CD8-positive, alpha-beta memory T cell (primary cell): ENCODE results near the gene STPG3. TPM values are rescaled to one million over a fixed set of nuclear protein-coding genes. Genes with fewer than 3 reads are reported as not detected.

ENCODE experiments used
- CTCF ChIA-PET: fragments of 350-600 bp; sonication (Branson Sonifier 250); formaldehyde crosslinking; loops from one replicate; lab custom pipeline; 2021; ENCODE audit warnings: antibody characterized with exemption; lab: Charles Lee
- POLR2A ChIA-PET: fragments of 350-600 bp; sonication (Branson Sonifier 250); formaldehyde crosslinking; loops from one replicate; lab custom pipeline; 2021; ENCODE audit warnings: antibody characterized with exemption; lab: Charles Lee
- DNase-seq, 5 donors: peaks; one replicate each; pipeline versions ENCODE4 v3.0.0 to v3.0.0-alpha.2; 2020 to 2022; ENCODE audit warnings: mixed read lengths in 1 of 5
- H3K27ac ChIP-seq: one replicate; pipeline ENCODE4 v1.7.0; 2013; ENCODE audit warnings: low read depth, mild to moderate bottlenecking, low read length, moderate library complexity
- H3K27me3 ChIP-seq: 2 replicates; pipeline ENCODE4 v1.7.0; 2013; ENCODE audit warnings: low read length, mild to moderate bottlenecking; ENCODE audit not compliant: insufficient read depth, poor library complexity, severe bottlenecking
- H3K36me3 ChIP-seq: 2 replicates; pipeline ENCODE4 v1.7.0; 2013; ENCODE audit warnings: mild to moderate bottlenecking, low read length, moderate library complexity; ENCODE audit not compliant: insufficient read depth
- H3K4me1 ChIP-seq: 2 replicates; pipeline ENCODE4 v1.7.0; 2013; ENCODE audit warnings: mild to moderate bottlenecking, low read length, moderate library complexity; ENCODE audit not compliant: insufficient read depth
- H3K4me3 ChIP-seq: 2 replicates; pipeline ENCODE4 v1.7.0; 2013; ENCODE audit warnings: mild to moderate bottlenecking, low read length
- H3K9me3 ChIP-seq: 2 replicates; pipeline ENCODE4 v1.7.0; 2013; ENCODE audit warnings: mild to moderate bottlenecking, low read length
- H3K27ac Mint-ChIP-seq, 8 donors: one replicate each; pipeline ENCODE4 v1.8.0; 2020 to 2021; ENCODE audit warnings: mixed read lengths in 8 of 8, mild to moderate bottlenecking in 6 of 8, inconsistent platforms in 3 of 8, moderate library complexity in 3 of 8
- H3K27me3 Mint-ChIP-seq, 2 donors: one replicate each; pipeline ENCODE4 v1.8.0; 2020 to 2021; ENCODE audit warnings: mixed read lengths in 2 of 2, mild to moderate bottlenecking in 1 of 2, moderate library complexity in 1 of 2
- H3K36me3 Mint-ChIP-seq, 3 donors: one replicate each; pipeline ENCODE4 v1.8.0; 2020 to 2021; ENCODE audit warnings: mixed read lengths in 3 of 3, inconsistent platforms in 1 of 3, mild to moderate bottlenecking in 1 of 3
- H3K4me1 Mint-ChIP-seq, 3 donors: one replicate each; pipeline ENCODE4 v1.8.0; 2020 to 2021; ENCODE audit warnings: mixed read lengths in 3 of 3, inconsistent platforms in 1 of 3, mild to moderate bottlenecking in 1 of 3
- H3K4me3 Mint-ChIP-seq, 7 donors: one replicate each; pipeline ENCODE4 v1.8.0; 2020 to 2021; ENCODE audit warnings: mixed read lengths in 7 of 7, mild to moderate bottlenecking in 6 of 7, moderate library complexity in 4 of 7, inconsistent platforms in 2 of 7
- H3K9me3 Mint-ChIP-seq, 5 donors: one replicate each; pipeline ENCODE4 v1.8.0; 2020 to 2022; ENCODE audit warnings: mixed read lengths in 5 of 5, mild to moderate bottlenecking in 3 of 5, moderate library complexity in 2 of 5, inconsistent platforms in 1 of 5
- polyA plus RNA-seq: library from polyadenylated mRNA; unstranded; fragments of 300-500 nt; fragmentation: Illumina TruSeq; gene quantifications from one replicate; pipeline ENCODE4 v1.2.3, GENCODE V29; 2021
- total RNA-seq, 2 experiments: library from RNA; stranded (reverse); gene quantifications; one replicate each; pipeline ENCODE4 v1.2.3, GENCODE V29; 2021

STPG3 gene
- total and polyA plus RNA-seq, 3 experiments from 2014 or later: 0.27 to 0.28 TPM; not detected in 1

DNA sequence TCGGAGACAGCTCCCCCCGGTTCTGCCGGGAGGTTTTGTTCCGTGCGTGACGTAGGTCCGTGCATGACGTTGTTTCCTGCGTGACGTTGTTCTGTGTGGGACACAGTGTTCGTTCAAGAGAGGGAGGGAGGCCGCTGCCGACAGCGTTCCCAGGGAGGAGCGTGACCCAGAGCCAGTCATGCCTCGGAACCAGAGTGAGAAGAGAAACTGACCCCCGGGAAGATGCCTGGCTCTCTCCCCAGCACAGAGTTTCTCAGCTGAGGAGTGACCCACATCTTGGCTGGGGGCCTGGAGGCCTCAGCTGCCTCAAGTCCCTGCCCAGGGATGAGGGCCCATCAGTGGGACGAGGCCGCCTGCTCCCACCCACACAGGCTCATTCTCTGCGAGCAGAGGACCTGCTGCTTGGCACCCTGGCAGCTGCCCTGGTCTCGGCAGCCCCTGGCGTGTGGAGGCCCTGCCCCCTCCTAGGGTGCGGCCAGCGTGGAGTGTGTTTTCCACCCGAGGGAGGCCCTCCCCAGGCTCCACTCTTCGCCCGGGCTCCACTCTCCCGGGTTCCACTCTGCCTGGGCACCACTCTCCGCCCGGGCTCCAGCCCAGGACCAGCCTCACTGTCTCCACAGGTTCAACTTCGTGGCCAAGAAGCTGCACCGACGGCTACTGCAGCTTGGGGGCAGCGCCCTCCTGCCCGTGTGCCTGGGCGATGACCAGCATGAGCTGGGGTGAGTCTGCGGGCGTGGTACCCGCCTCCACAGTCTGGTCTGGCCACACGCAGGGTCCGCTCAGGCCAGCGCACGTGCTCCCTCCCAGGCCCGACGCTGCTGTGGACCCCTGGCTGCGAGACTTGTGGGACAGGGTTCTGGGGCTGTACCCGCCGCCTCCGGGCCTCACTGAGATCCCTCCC, 37.7 kb upstream of the STPG3 start:
- Histone ChIP-seq H3K27me3 (no peaks in the 10 kb centered on the region), H3K4me3 (no peak overlapping the region), H3K36me3 (no peaks in the 10 kb centered on the region), H3K27ac (no peak overlapping the region), H3K4me1 (no peaks in the 10 kb centered on the region), H3K9me3 (no peaks in the 10 kb centered on the region)
- ChIA-PET CTCF (no interaction called here), POLR2A (no interaction called here)
- peaks cover 0 to 2% (median 0%) of the 10 kb centered on the region in 3 donors for H3K4me1 Mint-ChIP-seq
- no peak overlapping the region for H3K4me3 Mint-ChIP-seq
- H3K27me3 Mint-ChIP-seq: no peaks in the 10 kb centered on the region
- no peaks in the 10 kb centered on the region for H3K9me3 Mint-ChIP-seq
- H3K27ac Mint-ChIP-seq: no peak overlapping the region
- H3K36me3 Mint-ChIP-seq: peaks cover 0 to 16% (median 0%) of the 10 kb centered on the region in 3 donors
- no peak for DNase-seq

DNA sequence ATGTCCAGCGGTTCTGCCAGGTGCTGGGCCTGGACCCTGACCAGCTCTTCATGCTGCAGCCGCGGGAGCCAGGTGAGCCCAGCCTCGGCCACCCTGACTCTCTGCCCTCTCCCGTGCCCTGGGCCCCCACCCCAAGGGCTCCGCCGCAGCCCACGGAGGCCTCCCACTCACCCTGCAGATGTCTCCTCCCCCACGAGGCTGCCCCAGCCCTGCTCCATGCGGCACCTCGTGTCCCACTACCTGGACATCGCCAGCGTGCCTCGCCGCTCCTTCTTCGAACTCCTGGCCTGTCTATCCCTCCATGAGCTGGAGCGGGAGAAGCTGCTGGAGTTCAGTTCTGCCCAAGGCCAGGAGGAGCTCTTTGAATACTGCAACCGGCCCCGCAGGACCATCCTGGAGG, 36.5 kb upstream of the STPG3 start:
- H3K4me3 ChIP-seq: no peak overlapping the region
- Mint-ChIP-seq H3K4me3 (no peak overlapping the region), H3K27ac (peak overlapping the region in 1 of 8 donors; percentile 47), H3K4me1 (no peaks in the 10 kb centered on the region), H3K36me3 (peaks cover 0 to 10% (median 0%) of the 10 kb centered on the region in 3 donors), H3K27me3 (no peaks in the 10 kb centered on the region), H3K9me3 (peaks cover 0 to 1% (median 0%) of the 10 kb centered on the region in 5 donors)
- H3K36me3 ChIP-seq: no peaks in the 10 kb centered on the region
- no peak overlapping the region for H3K27ac ChIP-seq
- no peaks in the 10 kb centered on the region for H3K9me3 ChIP-seq
- ChIA-PET POLR2A (no interaction called here), CTCF (interaction anchor here (1.0 kb wide), 1 partner anchor 99 kb away, joined by 4 read pairs; no protein-coding TSS in a partner anchor)
- no peak for DNase-seq
- no peaks in the 10 kb centered on the region for H3K27me3 ChIP-seq
- no peaks in the 10 kb centered on the region for H3K4me1 ChIP-seq

DNA sequence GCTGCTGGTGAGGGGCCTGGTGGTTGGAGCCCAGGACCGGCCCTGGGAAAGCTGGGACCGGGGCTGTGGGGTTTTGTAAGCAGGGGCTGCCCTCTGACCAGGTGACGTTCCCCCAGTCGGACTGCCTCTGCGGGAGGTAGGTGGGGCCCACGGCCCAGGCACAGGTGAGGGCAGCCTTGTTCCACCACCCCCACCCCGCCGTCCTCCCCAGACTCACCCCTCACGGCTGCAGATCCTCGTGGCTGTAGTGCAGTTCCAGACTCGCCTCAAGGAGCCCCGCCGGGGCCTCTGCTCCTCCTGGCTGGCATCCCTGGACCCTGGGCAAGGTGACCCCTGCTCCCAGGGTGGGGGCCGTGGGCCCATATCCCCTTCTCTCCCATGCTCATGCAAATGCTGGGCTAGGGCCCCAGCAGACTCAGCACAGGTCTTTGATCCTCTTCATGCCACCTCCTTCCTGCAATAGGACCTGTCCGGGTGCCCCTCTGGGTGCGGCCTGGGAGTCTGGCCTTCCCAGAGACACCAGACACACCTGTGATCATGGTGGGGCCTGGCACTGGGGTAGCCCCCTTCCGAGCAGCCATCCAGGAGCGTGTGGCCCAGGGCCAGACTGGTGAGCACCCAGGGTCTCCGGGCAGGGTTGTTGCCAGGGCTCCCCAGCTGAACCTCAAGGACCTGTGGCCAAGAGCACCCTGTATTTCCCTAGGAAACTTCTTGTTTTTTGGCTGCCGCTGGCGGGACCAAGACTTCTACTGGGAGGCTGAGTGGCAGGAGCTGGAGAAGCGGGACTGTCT, 35.7 kb upstream of the STPG3 start:
- H3K36me3 ChIP-seq: no peaks in the 10 kb centered on the region
- H3K27ac Mint-ChIP-seq: no peak overlapping the region
- H3K4me3 ChIP-seq: no peak overlapping the region
- H3K36me3 Mint-ChIP-seq: peaks cover 0 to 8% (median 0%) of the 10 kb centered on the region in 3 donors
- H3K9me3 Mint-ChIP-seq: peaks cover 0 to 1% (median 0%) of the 10 kb centered on the region in 5 donors
- no peaks in the 10 kb centered on the region for H3K4me1 ChIP-seq
- H3K4me3 Mint-ChIP-seq: no peak overlapping the region
- ChIA-PET POLR2A (no interaction called here), CTCF (interaction anchor here (0.7 to 1.0 kb wide), 2 partner anchors 14 to 100 kb away, joined by 3 to 4 read pairs; partner anchors contain the start of gene TPRN)
- no peak for DNase-seq
- no peaks in the 10 kb centered on the region for H3K27me3 Mint-ChIP-seq
- no peaks in the 10 kb centered on the region for H3K9me3 ChIP-seq
- no peak overlapping the region for H3K27ac ChIP-seq
- no peaks in the 10 kb centered on the region for H3K27me3 ChIP-seq
- no peaks in the 10 kb centered on the region for H3K4me1 Mint-ChIP-seq

DNA sequence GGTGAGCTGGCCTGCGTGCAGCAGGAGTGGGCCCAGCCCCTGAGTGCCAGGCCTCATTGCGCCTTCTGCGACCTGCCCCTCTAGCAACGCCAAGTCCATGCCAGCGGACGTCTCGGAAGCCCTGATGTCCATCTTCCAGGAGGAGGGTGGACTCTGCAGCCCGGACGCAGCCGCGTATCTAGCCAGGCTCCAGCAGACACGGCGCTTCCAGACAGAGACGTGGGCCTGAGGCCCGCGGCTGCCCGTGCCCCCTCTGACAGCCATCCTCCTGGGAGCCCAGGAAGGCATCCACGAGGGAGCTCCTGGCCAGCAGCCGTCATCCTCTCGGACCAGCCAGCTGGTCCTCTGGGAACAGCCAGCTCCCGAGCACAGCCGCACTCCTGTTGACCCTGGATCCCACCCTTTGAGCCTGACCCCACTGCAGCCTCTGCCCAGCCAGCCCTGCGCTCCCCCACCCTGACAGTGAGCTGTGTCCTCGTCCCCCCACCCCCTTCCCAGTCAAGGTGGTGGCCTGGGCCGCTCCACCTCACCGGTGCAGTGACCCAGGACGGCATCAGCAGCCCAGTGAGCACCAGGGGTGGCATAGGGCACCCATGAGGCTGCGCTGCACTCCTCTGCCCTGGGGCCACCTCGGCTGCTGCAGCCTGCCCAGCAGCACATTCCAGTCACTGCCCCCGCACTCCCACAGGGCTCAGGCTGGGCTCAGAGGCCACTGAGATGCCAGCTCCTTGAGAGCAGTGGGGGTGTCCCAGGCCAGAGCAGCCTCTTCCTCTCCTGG, 34.7 kb upstream of the STPG3 start:
- DNase-seq: no peak
- Histone ChIP-seq H3K4me1 (no peaks in the 10 kb centered on the region), H3K36me3 (no peaks in the 10 kb centered on the region), H3K27me3 (no peaks in the 10 kb centered on the region), H3K4me3 (no peak overlapping the region), H3K27ac (no peak overlapping the region), H3K9me3 (no peaks in the 10 kb centered on the region)
- POLR2A ChIA-PET: no interaction called here
- H3K9me3 Mint-ChIP-seq: peaks cover 0 to 1% (median 0%) of the 10 kb centered on the region in 5 donors
- H3K4me3 Mint-ChIP-seq: no peak overlapping the region
- no peaks in the 10 kb centered on the region for H3K27me3 Mint-ChIP-seq
- H3K36me3 Mint-ChIP-seq: peaks cover 0 to 8% (median 0%) of the 10 kb centered on the region in 3 donors
- H3K27ac Mint-ChIP-seq: no peak overlapping the region
- H3K4me1 Mint-ChIP-seq: no peaks in the 10 kb centered on the region
- CTCF ChIA-PET: interaction anchor here (0.7 to 1.0 kb wide), 2 partner anchors 15 to 22 kb away, joined by 3 read pairs; partner anchors contain the start of gene TPRN

DNA sequence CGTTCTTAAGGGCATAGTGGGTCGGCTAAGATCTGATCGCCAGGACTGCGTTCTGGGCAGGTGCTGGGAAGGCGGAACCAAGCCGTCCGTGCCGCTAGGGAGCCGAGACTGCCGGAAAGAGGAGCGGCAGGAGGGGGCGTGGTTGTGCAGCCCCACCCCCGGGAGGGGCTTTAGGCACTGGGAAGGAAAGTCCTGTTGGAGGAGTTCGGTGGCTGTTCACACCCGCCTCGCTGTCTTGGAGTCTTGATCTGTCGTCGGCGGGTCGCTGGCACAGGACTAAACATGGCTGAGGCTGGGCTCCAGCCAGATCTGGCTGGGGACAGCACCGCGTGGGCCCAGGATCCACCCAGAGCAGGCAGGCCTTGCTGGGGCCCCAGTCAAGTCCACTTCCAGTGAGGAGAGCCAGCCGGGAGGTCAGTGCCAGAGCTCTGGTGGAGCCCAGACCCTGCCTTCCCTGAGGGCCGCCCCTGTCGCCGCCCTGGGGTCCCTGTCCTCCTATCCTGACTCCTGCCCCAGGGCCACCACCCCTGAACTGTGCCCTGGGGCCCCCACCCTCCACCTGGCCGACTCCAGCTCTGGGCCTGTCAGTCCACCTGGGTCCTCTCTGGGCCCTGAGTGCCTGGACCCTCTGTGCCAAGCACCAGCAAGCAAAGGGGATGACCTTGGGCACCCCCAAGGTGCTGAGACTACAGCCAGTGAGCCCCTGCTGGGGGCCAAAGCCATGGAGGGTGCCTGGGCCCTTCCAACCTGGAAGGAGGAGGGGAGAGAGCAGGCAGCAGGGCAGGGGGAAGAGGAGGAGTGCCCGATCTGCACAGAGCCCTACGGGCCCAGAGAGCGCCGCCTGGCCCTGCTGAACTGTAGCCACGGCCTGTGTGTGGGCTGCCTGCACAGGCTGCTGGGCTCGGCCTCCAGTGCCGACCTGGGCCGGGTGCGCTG, 33.5 kb upstream of the STPG3 start:
- H3K36me3 Mint-ChIP-seq: peaks cover 0 to 8% (median 0%) of the 10 kb centered on the region in 3 donors
- Histone ChIP-seq H3K9me3 (no peaks in the 10 kb centered on the region), H3K27ac (peak overlapping the region; percentile 69), H3K4me3 (no peak overlapping the region), H3K4me1 (peaks cover under 1% of the 10 kb centered on the region), H3K36me3 (no peaks in the 10 kb centered on the region), H3K27me3 (no peaks in the 10 kb centered on the region)
- H3K27me3 Mint-ChIP-seq: no peaks in the 10 kb centered on the region
- H3K4me1 Mint-ChIP-seq: no peaks in the 10 kb centered on the region
- no peak for DNase-seq
- ChIA-PET CTCF (interaction anchor here (1.0 to 1.5 kb wide), 3 partner anchors 23 to 188 kb away, joined by 3 to 4 read pairs (median 3); partner anchors contain the start of gene SSNA1), POLR2A (no interaction called here)
- no peak overlapping the region for H3K27ac Mint-ChIP-seq
- H3K4me3 Mint-ChIP-seq: peak overlapping the region in 1 of 7 donors; percentile 44
- peaks cover 0 to 1% (median 0%) of the 10 kb centered on the region in 5 donors for H3K9me3 Mint-ChIP-seq

DNA sequence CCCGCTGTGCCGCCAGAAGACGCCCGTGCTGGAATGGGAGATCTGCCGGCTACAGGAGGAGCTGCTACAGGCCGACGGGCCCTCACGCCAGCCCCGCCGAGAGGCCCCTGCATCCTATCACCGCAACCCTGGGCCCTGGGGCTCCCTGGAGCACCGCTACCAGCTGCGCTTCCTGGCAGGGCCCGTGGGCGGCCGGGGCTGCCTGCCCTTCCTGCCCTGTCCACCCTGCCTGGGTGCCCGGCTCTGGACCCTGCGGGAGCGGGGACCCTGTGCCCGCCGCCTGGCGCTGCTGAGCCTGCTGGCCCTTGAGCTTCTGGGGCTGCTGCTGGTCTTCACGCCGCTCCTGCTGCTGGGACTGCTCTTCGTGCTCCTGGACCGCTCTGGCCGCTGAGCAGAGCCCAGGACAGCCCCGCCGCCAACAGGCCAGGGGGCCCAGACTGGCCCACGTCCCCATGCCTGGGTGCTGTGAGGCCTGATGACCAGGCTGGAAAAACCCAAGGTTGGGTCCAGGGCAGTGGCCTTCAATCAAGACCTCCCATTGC, 32.8 kb upstream of the STPG3 start:
- Histone ChIP-seq H3K27me3 (no peaks in the 10 kb centered on the region), H3K4me3 (no peak overlapping the region), H3K4me1 (peaks cover 7% of the 10 kb centered on the region), H3K9me3 (no peaks in the 10 kb centered on the region), H3K27ac (peak overlapping the region; percentile 69), H3K36me3 (no peaks in the 10 kb centered on the region)
- DNase-seq: no peak
- POLR2A ChIA-PET: interaction anchor here (0.8 kb wide), 1 partner anchor 22 kb away, joined by 3 read pairs; no protein-coding TSS in a partner anchor
- Mint-ChIP-seq H3K36me3 (peaks cover 0 to 5% (median 0%) of the 10 kb centered on the region in 3 donors), H3K4me3 (no peak overlapping the region), H3K27ac (no peak overlapping the region), H3K9me3 (peaks cover 0 to 1% (median 0%) of the 10 kb centered on the region in 5 donors), H3K4me1 (peaks cover 0 to 6% (median 2%) of the 10 kb centered on the region in 3 donors), H3K27me3 (no peaks in the 10 kb centered on the region)
- CTCF ChIA-PET: interaction anchor here (1.2 to 1.5 kb wide), 3 partner anchors 10 to 189 kb away, joined by 3 to 4 read pairs (median 3); partner anchors contain the start of gene SSNA1
